GM12865 (cell line): ENCODE data around the gene TSEN2.

Source experiments
- DNase-seq: peaks from one replicate; pipeline ENCODE4 v3.0.0; 2010; ENCODE audit warnings: low read depth
- H3K4me3 ChIP-seq: 2 replicates; pipeline ENCODE4 v1.5.1; 2011; ENCODE audit warnings: mild to moderate bottlenecking, low read depth, low read length, control low read depth
- CTCF ChIP-seq: IDR thresholded peaks from 2 replicates; pipeline ENCODE4 v1.5.1; 2011; ENCODE audit warnings: low read length, control low read depth, low read depth, inconsistent platforms; ENCODE audit not compliant: insufficient read depth; ENCODE audit errors: missing control alignments

TSEN2 gene

GRCh38 chr3:12545473-12545791 lies 61.2 kb downstream of the TSEN2 start, which contains the start of gene MKRN2OS:
MKRN2OS (minus strand) TSS chr3:12545499; CDS start chr3:12545464, 35 bp downstream.
- no peak for TF ChIP-seq CTCF
- DNase-seq, result no peak
- no peak within 1 kb of the TSS for H3K4me3 ChIP-seq

- no peak for TF ChIP-seq CTCF
- no peak for DNase-seq
Observed at GRCh38 chr3:12549971-12550760, 65.9 kb downstream of the TSEN2 start.

GRCh38 chr3:12553921-12554391 lies 69.7 kb downstream of the TSEN2 start:
- peak overlapping the region; percentile 56 for H3K4me3 ChIP-seq
- TF ChIP-seq CTCF, result no peak
- peak; percentile 18 for DNase-seq

More at GRCh38 chr3:12549971-12550760, 65.9 kb downstream of the TSEN2 start:
- no peak overlapping the region for H3K4me3 ChIP-seq

GRCh38 chr3:12556314-12556689 lies 72.0 kb downstream of the TSEN2 start:
- TF ChIP-seq CTCF, result no peak
- peak overlapping the region; percentile 86 for H3K4me3 ChIP-seq
- no peak for DNase-seq

- H3K4me3 ChIP-seq, result peak within 1 kb of the TSS; percentile 86
- peak; percentile 94 for DNase-seq
- no peak for TF ChIP-seq CTCF
Observed at GRCh38 chr3:12556690-12557472, 72.6 kb downstream of the TSEN2 start, which contains the start of gene MKRN2. MKRN2 (plus strand) TSS chr3:12557087; CDS start chr3:12557151, 64 bp downstream.

GRCh38 chr3:12557473-12558100 lies 73.3 kb downstream of the TSEN2 start:
- DNase-seq, result peak; percentile 19
- peak overlapping the region; percentile 86 for H3K4me3 ChIP-seq
- no peak for TF ChIP-seq CTCF
